Stimulated activated CD8-positive, alpha-beta memory T cell treated with anti-CD3 and anti-CD28 coated beads, Interleukin-7, amount 100 ng/mL, for 1 hour (primary cell): ENCODE measurements around the gene HOXD9.
A peak's percentile ranks its signal among the peaks of the same experiment; 100 is the strongest.

Experiments
- DNase-seq, 2 donors: peaks; one replicate each; pipeline ENCODE4 v3.0.0-alpha.2; 2020; ENCODE audit warnings: low read depth in 2 of 2

HOXD9 gene

GRCh38 chr2:176124110-176124946 is 1.8 kb downstream of the HOXD9 start:
- DNase-seq: no peak

GRCh38 chr2:176124947-176125771 is 2.6 kb downstream of the HOXD9 start:
- DNase-seq: no peak

GRCh38 chr2:176125772-176126054 is 3.2 kb downstream of the HOXD9 start:
- DNase-seq: no peak

GRCh38 chr2:176126929-176127773 is 4.6 kb downstream of the HOXD9 start:
- peak; percentile 50 to 60 for DNase-seq

GRCh38 chr2:176127774-176128072 is 5.2 kb downstream of the HOXD9 start:
- no peak for DNase-seq

- DNase-seq: no peak
Measured at GRCh38 chr2:176128172-176128981, 5.9 kb downstream of the HOXD9 start.

GRCh38 chr2:176128982-176129796 is 6.7 kb downstream of the HOXD9 start, which contains the start of gene HOXD8:
Gene HOXD8 (plus strand): TSS chr2:176129705. CDS start chr2:176130367, 662 bp downstream.
- no peak for DNase-seq

- DNase-seq: no peak
Measured at GRCh38 chr2:176129813-176130146, 7.3 kb downstream of the HOXD9 start.

GRCh38 chr2:176130147-176130956 is 7.8 kb downstream of the HOXD9 start:
- no peak for DNase-seq

- no peak for DNase-seq
Measured at GRCh38 chr2:176130957-176131847, 8.7 kb downstream of the HOXD9 start.

- DNase-seq: no peak
Measured at GRCh38 chr2:176131848-176132158, 9.3 kb downstream of the HOXD9 start.

- no peak for DNase-seq
Measured at GRCh38 chr2:176132205-176133171, 10.0 kb downstream of the HOXD9 start.

- no peak for DNase-seq
Measured at GRCh38 chr2:176133389-176133788, 10.9 kb downstream of the HOXD9 start.

GRCh38 chr2:176134035-176134434 is 11.5 kb downstream of the HOXD9 start:
- no peak for DNase-seq

GRCh38 chr2:176135035-176135440 is 12.5 kb downstream of the HOXD9 start:
- no peak for DNase-seq

GRCh38 chr2:176136374-176137251 is 14.1 kb downstream of the HOXD9 start:
- no peak for DNase-seq

- no peak for DNase-seq
Measured at GRCh38 chr2:176137252-176137580, 14.7 kb downstream of the HOXD9 start.
